Loucy (cell line): ENCODE measurements around the gene SBF2.

Source experiments
- H2AFZ ChIP-seq: fragments of 200-600 bp; sonication (generic); 2 replicates; pipeline ENCODE4 v1.6.0; 2016; ENCODE audit warnings: antibody characterized with exemption, mild to moderate bottlenecking, low read length, moderate library complexity
- H3F3A ChIP-seq: fragments of 200-600 bp; 2 replicates; pipeline ENCODE4 v1.6.0; 2016; ENCODE audit warnings: antibody characterized with exemption, low read depth, mild to moderate bottlenecking
- H3K27me3 ChIP-seq: fragments of 200-600 bp; sonication (generic); 2 replicates; pipeline ENCODE4 v1.6.1; 2014; ENCODE audit warnings: low read length, mild to moderate bottlenecking; ENCODE audit not compliant: insufficient read depth, poor library complexity, severe bottlenecking
- H3K36me3 ChIP-seq: fragments of 200-600 bp; sonication (generic); 2 replicates; pipeline ENCODE4 v1.6.1; 2016; ENCODE audit warnings: low read length; ENCODE audit not compliant: insufficient read depth
- H3K4me1 ChIP-seq: fragments of 200-600 bp; sonication (generic); 2 replicates; pipeline ENCODE4 v1.5.1; 2014; ENCODE audit warnings: low read length, mild to moderate bottlenecking; ENCODE audit not compliant: insufficient read depth, poor library complexity, severe bottlenecking
- H3K4me2 ChIP-seq: fragments of 200-600 bp; sonication (generic); 2 replicates; pipeline ENCODE4 v1.6.0; 2014; ENCODE audit warnings: antibody characterized with exemption, low read length, low read depth, mild to moderate bottlenecking; ENCODE audit not compliant: poor library complexity, severe bottlenecking
- H3K4me3 ChIP-seq: fragments of 200-600 bp; sonication (generic); 2 replicates; pipeline ENCODE4 v1.5.1; 2014; ENCODE audit warnings: low read length, mild to moderate bottlenecking, mixed read lengths; ENCODE audit not compliant: poor library complexity, severe bottlenecking
- H3K79me2 ChIP-seq: fragments of 200-600 bp; sonication (generic); 2 replicates; pipeline ENCODE4 v1.6.1; 2014; ENCODE audit warnings: low read length; ENCODE audit not compliant: insufficient read depth
- H3K9ac ChIP-seq: fragments of 200-600 bp; sonication (generic); 2 replicates; pipeline ENCODE4 v1.6.0; 2014; ENCODE audit warnings: mild to moderate bottlenecking, low read depth, low read length, moderate library complexity; ENCODE audit not compliant: poor library complexity, severe bottlenecking
- H3K9me2 ChIP-seq: fragments of 200-600 bp; sonication (generic); replicated peaks from 2 replicates; pipeline ENCODE4 v1.6.1; 2016; ENCODE audit warnings: low read depth, low read length, mixed read lengths
- H3K9me3 ChIP-seq: fragments of 200-600 bp; sonication (generic); 2 replicates; pipeline ENCODE4 v1.6.1; 2014; ENCODE audit warnings: mild to moderate bottlenecking, antibody characterized with exemption, low read length, low read depth; ENCODE audit not compliant: insufficient read depth
- H4K20me1 ChIP-seq: fragments of 200-600 bp; sonication (generic); 2 replicates; pipeline ENCODE4 v1.6.0; 2014; ENCODE audit warnings: antibody characterized with exemption, low read length, mild to moderate bottlenecking; ENCODE audit not compliant: insufficient read depth, poor library complexity, severe bottlenecking
- CTCF ChIP-seq: fragments of 200-600 bp; sonication (generic); conservative IDR thresholded peaks from 2 replicates; pipeline ENCODE4 v1.5.1; 2014; ENCODE audit warnings: mild to moderate bottlenecking, antibody characterized with exemption, low read length
- EZH2phosphoT487 ChIP-seq: fragments of 200-600 bp; IDR thresholded peaks from 2 replicates; pipeline ENCODE4 v1.6.1; 2018; ENCODE audit warnings: antibody characterized with exemption, mild to moderate bottlenecking, moderate library complexity, borderline replicate concordance

The SBF2 gene

GRCh38 chr11:9875399-9875798 is 418.6 kb downstream of the SBF2 start:
- Histone ChIP-seq H3K4me2 (no peak overlapping the region), H4K20me1 (no peaks in the 10 kb centered on the region), H3K36me3 (no peaks in the 10 kb centered on the region), H3K9me2 (no peaks in the 10 kb centered on the region), H2AFZ (no peak overlapping the region), H3K79me2 (no peaks in the 10 kb centered on the region), H3K4me3 (no peak overlapping the region), H3K9ac (no peak overlapping the region), H3F3A (no peaks in the 10 kb centered on the region), H3K27me3 (no peaks in the 10 kb centered on the region), H3K4me1 (peaks cover 3% of the 10 kb centered on the region), H3K9me3 (no peaks in the 10 kb centered on the region)
- TF ChIP-seq EZH2phosphoT487 (no peak), CTCF (no peak)

GRCh38 chr11:9874466-9874865 is 419.6 kb downstream of the SBF2 start:
- Histone ChIP-seq H3K79me2 (no peaks in the 10 kb centered on the region), H3K9ac (no peak overlapping the region), H3K27me3 (no peaks in the 10 kb centered on the region), H3F3A (no peaks in the 10 kb centered on the region), H3K9me3 (no peaks in the 10 kb centered on the region), H4K20me1 (no peaks in the 10 kb centered on the region), H3K4me1 (peaks cover 3% of the 10 kb centered on the region), H3K4me3 (no peak overlapping the region), H3K9me2 (no peaks in the 10 kb centered on the region), H3K4me2 (no peak overlapping the region), H3K36me3 (no peaks in the 10 kb centered on the region), H2AFZ (no peak overlapping the region)
- no peak for TF ChIP-seq CTCF
- no peak for TF ChIP-seq EZH2phosphoT487

- no peaks in the 10 kb centered on the region for H3F3A ChIP-seq
- no peaks in the 10 kb centered on the region for H3K9me3 ChIP-seq
- no peak for TF ChIP-seq CTCF
- TF ChIP-seq EZH2phosphoT487: no peak
- H3K9me2 ChIP-seq: no peaks in the 10 kb centered on the region
- H3K4me2 ChIP-seq: no peak overlapping the region
- no peaks in the 10 kb centered on the region for H3K36me3 ChIP-seq
- H3K27me3 ChIP-seq: no peaks in the 10 kb centered on the region
- H2AFZ ChIP-seq: no peak overlapping the region
- H3K9ac ChIP-seq: no peak overlapping the region
- no peaks in the 10 kb centered on the region for H3K4me1 ChIP-seq
- H3K4me3 ChIP-seq: no peak overlapping the region
- H4K20me1 ChIP-seq: no peaks in the 10 kb centered on the region
- H3K79me2 ChIP-seq: no peaks in the 10 kb centered on the region
These were observed 425.4 kb downstream of the SBF2 start for GRCh38 chr11:9868641-9869040.
